HEK293 (cell line): Measurements from ENCODE around the gene COL11A2.

Experiments
- CTCF ChIP-seq: fragments of 450-650 bp; formaldehyde crosslinking; IDR thresholded peaks from 2 replicates; pipeline ENCODE4 v1.5.1; 2016; ENCODE audit warnings: missing biosample characterization, missing genetic modification characterization
- PBX3 ChIP-seq: sonication (generic); formaldehyde crosslinking; IDR thresholded peaks from 2 replicates; pipeline ENCODE4 v1.8.1; 2022; ENCODE audit warnings: mild to moderate bottlenecking, moderate library complexity, missing genetic modification reagents
- ZBTB21 ChIP-seq: fragments of 450-650 bp; formaldehyde crosslinking; IDR thresholded peaks from 2 replicates; pipeline ENCODE4 v1.5.1; 2017; ENCODE audit warnings: missing biosample characterization, missing genetic modification characterization
- ZNF132 ChIP-seq: fragments of 450-650 bp; formaldehyde crosslinking; IDR thresholded peaks from 2 replicates; pipeline ENCODE4 v1.5.1; 2017; ENCODE audit warnings: missing biosample characterization, missing genetic modification characterization, borderline replicate concordance
- ZNF138 ChIP-seq: fragments of 450-650 bp; formaldehyde crosslinking; IDR thresholded peaks from 2 replicates; pipeline ENCODE4 v1.5.1; 2016; ENCODE audit warnings: missing biosample characterization, missing genetic modification characterization, borderline replicate concordance
- ZNF274 ChIP-seq, 2 experiments: fragments of 200-500 bp in 1 of 2; fragments of 450-650 bp in 1 of 2; sonication (Bioruptor generic) in 1 of 2; formaldehyde crosslinking in 1 of 2; IDR thresholded peaks; 2 replicates each; pipeline versions ENCODE4 v1.5.1 to v1.6.1; 2014 to 2016; ENCODE audit warnings: borderline replicate concordance in 1 of 2, inconsistent platforms in 1 of 2, low read length in 1 of 2, missing biosample characterization in 1 of 2, missing genetic modification characterization in 1 of 2
- ZNF341 ChIP-seq: fragments of 450-650 bp; formaldehyde crosslinking; IDR thresholded peaks from 2 replicates; pipeline ENCODE4; 2016; ENCODE audit warnings: low read depth, missing biosample characterization, missing genetic modification characterization
- ZNF362 ChIP-seq: fragments of 450-650 bp; formaldehyde crosslinking; IDR thresholded peaks from 2 replicates; pipeline ENCODE4 v1.5.1; 2016; ENCODE audit warnings: missing biosample characterization, missing genetic modification characterization
- ZNF549 ChIP-seq: fragments of 450-650 bp; IDR thresholded peaks from 2 replicates; pipeline ENCODE4 v1.5.1; 2018; ENCODE audit warnings: missing biosample characterization, missing genetic modification characterization, mild to moderate bottlenecking, inconsistent platforms, moderate library complexity
- ZNF558 ChIP-seq: fragments of 450-650 bp; formaldehyde crosslinking; IDR thresholded peaks from 2 replicates; pipeline ENCODE4 v1.5.1; 2016; ENCODE audit warnings: missing biosample characterization, missing genetic modification characterization
- ZNF768 ChIP-seq: fragments of 450-650 bp; formaldehyde crosslinking; IDR thresholded peaks from 2 replicates; pipeline ENCODE4 v1.5.1; 2018; ENCODE audit warnings: missing biosample characterization, mild to moderate bottlenecking, missing genetic modification characterization

- TF ChIP-seq CTCF (tag by site-specific recombination) = no peak
- no peak for TF ChIP-seq PBX3 (CRISPR knock-in tag)
- no peak for TF ChIP-seq ZNF768 (tag by site-specific recombination)
- no peak for TF ChIP-seq ZNF138
- no peak for TF ChIP-seq ZNF341 (tag by site-specific recombination)
- TF ChIP-seq ZNF132 = no peak
- TF ChIP-seq ZBTB21 (tag by site-specific recombination) = no peak
- no peak for TF ChIP-seq ZNF362 (tag by site-specific recombination)
- TF ChIP-seq ZNF549 (tag by site-specific recombination) = no peak
- TF ChIP-seq ZNF558 (tag by site-specific recombination) = no peak
- TF ChIP-seq ZNF274 (IDR thresholded peaks at IDR 0.05; ENCODE audit: low read length) = no peak
- TF ChIP-seq ZNF274 (tag by site-specific recombination; IDR thresholded peaks at IDR 0.05; ENCODE audit: borderline replicate concordance) = no peak
Observed at GRCh38 chr6:33192671-33193602, 670 bp upstream of the COL11A2 start.
